IPS-18c (cell line): ENCODE results near the gene NETO1.

Experiments used
- H3K4me3 ChIP-seq: 2 replicates; pipeline ENCODE4 v1.7.0; 2013; ENCODE audit warnings: low read depth, mild to moderate bottlenecking, low read length, moderate library complexity; ENCODE audit not compliant: insufficient read depth
- H3K9me3 ChIP-seq: one replicate; pipeline ENCODE4 v1.6.1; 2013; ENCODE audit warnings: mild to moderate bottlenecking, low read length, moderate library complexity; ENCODE audit not compliant: control insufficient read depth, insufficient read depth

Gene NETO1

GRCh38 chr18:72867746-72868584 lies at the start of gene NETO1:
NETO1 (minus strand) TSS chr18:72867987; CDS start chr18:72867291, 696 bp downstream.
- peak within 1 kb of the TSS; percentile 70 for H3K4me3 ChIP-seq
- H3K9me3 ChIP-seq = peaks cover 2% of the 10 kb centered on the region

GRCh38 chr18:72910045-72910444 lies 42.3 kb upstream of the NETO1 start:
- Histone ChIP-seq H3K4me3 (no peak overlapping the region), H3K9me3 (no peaks in the 10 kb centered on the region)

GRCh38 chr18:72908181-72908580 lies 40.4 kb upstream of the NETO1 start:
- no peaks in the 10 kb centered on the region for H3K9me3 ChIP-seq
- no peak overlapping the region for H3K4me3 ChIP-seq

- Histone ChIP-seq H3K4me3 (no peak overlapping the region), H3K9me3 (no peaks in the 10 kb centered on the region)
Measured at GRCh38 chr18:72903033-72903432, 35.2 kb upstream of the NETO1 start.

- Histone ChIP-seq H3K9me3 (no peaks in the 10 kb centered on the region), H3K4me3 (no peak overlapping the region)
Measured at GRCh38 chr18:72899338-72899737, 31.6 kb upstream of the NETO1 start.

- H3K9me3 ChIP-seq = no peaks in the 10 kb centered on the region
- no peak overlapping the region for H3K4me3 ChIP-seq
Measured at GRCh38 chr18:72898870-72899269, 31.1 kb upstream of the NETO1 start.

- Histone ChIP-seq H3K4me3 (no peak overlapping the region), H3K9me3 (no peaks in the 10 kb centered on the region)
Measured at GRCh38 chr18:72895548-72895947, 27.8 kb upstream of the NETO1 start.

- H3K4me3 ChIP-seq = no peak overlapping the region
- no peaks in the 10 kb centered on the region for H3K9me3 ChIP-seq
Measured at GRCh38 chr18:72878561-72878960, 10.8 kb upstream of the NETO1 start.

GRCh38 chr18:72878143-72878542 lies 10.4 kb upstream of the NETO1 start:
- Histone ChIP-seq H3K4me3 (no peak overlapping the region), H3K9me3 (no peaks in the 10 kb centered on the region)

GRCh38 chr18:72871091-72871490 lies 3.3 kb upstream of the NETO1 start:
- Histone ChIP-seq H3K9me3 (peaks cover 2% of the 10 kb centered on the region), H3K4me3 (no peak overlapping the region)

GRCh38 chr18:72869226-72870185 lies 1.7 kb upstream of the NETO1 start:
- Histone ChIP-seq H3K4me3 (peak overlapping the region; percentile 70), H3K9me3 (peaks cover 2% of the 10 kb centered on the region)

- Histone ChIP-seq H3K4me3 (peak overlapping the region; percentile 70), H3K9me3 (peaks cover 2% of the 10 kb centered on the region)
Measured at GRCh38 chr18:72868585-72869225, 918 bp upstream of the NETO1 start.

- Histone ChIP-seq H3K9me3 (peaks cover 2% of the 10 kb centered on the region), H3K4me3 (peak overlapping the region; percentile 62)
Measured at GRCh38 chr18:72866901-72867745, 664 bp downstream of the NETO1 start.

GRCh38 chr18:72866442-72866900 lies 1.3 kb downstream of the NETO1 start:
- Histone ChIP-seq H3K4me3 (peak overlapping the region; percentile 62), H3K9me3 (peaks cover 2% of the 10 kb centered on the region)

- no peak overlapping the region for H3K4me3 ChIP-seq
- no peaks in the 10 kb centered on the region for H3K9me3 ChIP-seq
Measured at GRCh38 chr18:72863754-72864153, 4.0 kb downstream of the NETO1 start.

GRCh38 chr18:72859088-72859487 lies 8.7 kb downstream of the NETO1 start:
- H3K4me3 ChIP-seq = no peak overlapping the region
- H3K9me3 ChIP-seq = no peaks in the 10 kb centered on the region
